ENCODE data around the gene MET.

Gene MET

DNA sequence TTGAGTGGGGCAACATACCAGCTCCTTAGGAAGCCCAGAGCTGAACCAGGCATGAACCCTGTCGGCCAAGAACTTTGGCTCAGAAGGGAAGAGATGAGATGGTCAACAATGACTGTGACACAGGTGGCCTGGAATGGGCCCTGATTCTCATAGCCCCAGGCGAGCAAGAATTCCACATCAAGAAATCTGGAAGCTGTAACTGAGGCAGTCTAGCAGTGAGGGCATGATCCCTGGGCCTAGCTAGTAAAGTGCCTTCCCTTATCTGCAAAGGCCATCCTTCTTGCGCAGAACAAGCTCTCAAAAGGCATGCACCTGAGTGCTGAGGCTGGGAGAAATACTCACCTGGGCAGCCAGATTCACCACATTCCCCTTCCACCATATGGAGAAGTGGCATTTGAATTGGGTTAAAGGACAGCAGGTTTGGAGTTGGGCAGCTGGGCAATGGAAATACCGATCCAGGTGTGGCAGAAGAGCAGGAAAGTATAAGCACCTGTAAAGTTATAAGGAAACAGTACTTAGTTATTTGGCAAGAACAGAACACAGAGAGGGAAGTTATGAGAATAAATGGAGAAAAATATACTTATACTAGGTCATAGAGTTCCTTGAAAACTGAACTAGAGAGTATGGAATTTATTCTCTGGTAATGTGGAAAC is 111.8 kb downstream of the MET start:
- H3K27me3 ChIP-seq (ENCODE audit: control insufficient read depth in 1 of 2, insufficient read depth in 2 of 2, low read length in 2 of 2): no peaks in the 10 kb centered on the region
- H3K9me3 ChIP-seq (ENCODE audit: control insufficient read depth in 2 of 2, low read length in 2 of 2): no peaks in the 10 kb centered on the region
- H3K36me3 ChIP-seq (ENCODE audit: control insufficient read depth in 2 of 2, insufficient read depth in 2 of 2, low read length in 2 of 2): no peaks in the 10 kb centered on the region
- no peak overlapping the region for H3K9ac ChIP-seq (ENCODE audit: low read length in 2 of 2)
- H3K27ac ChIP-seq (ENCODE audit: low read length): no peak overlapping the region
- no peak overlapping the region for H3K4me3 ChIP-seq (ENCODE audit: low read length in 2 of 2)
- no peaks in the 10 kb centered on the region for H3K4me1 ChIP-seq (ENCODE audit: control insufficient read depth, insufficient read depth, low read length)

DNA sequence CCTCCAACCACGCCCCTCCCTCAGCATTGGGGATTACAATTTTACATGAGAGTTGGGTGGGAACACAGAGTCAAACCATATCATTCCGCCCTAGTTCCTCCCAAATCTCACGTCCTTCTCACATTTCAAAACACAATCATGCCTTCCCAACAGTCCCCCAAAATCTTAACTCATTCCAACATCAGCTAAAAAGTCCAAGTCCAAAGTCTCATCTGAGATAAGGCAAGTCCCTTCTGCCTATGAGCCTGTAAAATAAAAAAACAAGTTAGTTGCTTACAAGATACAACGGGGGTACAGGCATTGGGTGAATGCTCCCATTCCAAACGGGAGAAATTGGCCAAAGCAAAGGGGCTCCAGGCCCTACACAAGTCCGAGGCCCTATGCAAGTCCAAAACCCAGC is 112.7 kb downstream of the MET start:
- Histone ChIP-seq H3K4me1 (ENCODE audit: control insufficient read depth, insufficient read depth, low read length) (no peaks in the 10 kb centered on the region), H3K27ac (ENCODE audit: low read length) (no peak overlapping the region), H3K9ac (ENCODE audit: low read length in 2 of 2) (no peak overlapping the region), H3K36me3 (ENCODE audit: control insufficient read depth in 2 of 2, insufficient read depth in 2 of 2, low read length in 2 of 2) (no peaks in the 10 kb centered on the region), H3K9me3 (ENCODE audit: control insufficient read depth in 2 of 2, low read length in 2 of 2) (no peaks in the 10 kb centered on the region), H3K27me3 (ENCODE audit: control insufficient read depth in 1 of 2, insufficient read depth in 2 of 2, low read length in 2 of 2) (no peaks in the 10 kb centered on the region), H3K4me3 (ENCODE audit: low read length in 2 of 2) (no peak overlapping the region)

DNA sequence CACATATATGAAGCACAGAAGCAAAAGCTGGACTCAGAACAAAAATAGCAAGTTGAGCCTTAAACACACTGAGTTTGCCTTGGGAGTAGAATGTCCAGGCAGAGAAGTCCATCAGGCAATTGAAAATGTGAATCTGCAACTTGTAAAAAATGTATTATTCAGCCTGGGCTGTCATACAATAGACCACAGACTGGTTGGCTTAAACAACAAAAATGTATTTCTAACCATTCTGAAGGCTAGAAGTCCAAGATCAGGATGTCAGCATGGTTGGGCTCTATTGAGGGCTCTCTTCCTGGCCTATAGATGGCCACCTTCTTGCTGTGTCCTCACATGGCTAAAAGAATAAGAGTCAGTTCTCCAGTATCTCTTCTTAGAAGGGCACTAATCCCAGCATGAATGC is 113.8 kb downstream of the MET start:
- H3K4me1 ChIP-seq (ENCODE audit: control insufficient read depth, insufficient read depth, low read length): no peaks in the 10 kb centered on the region
- no peaks in the 10 kb centered on the region for H3K36me3 ChIP-seq (ENCODE audit: control insufficient read depth in 2 of 2, insufficient read depth in 2 of 2, low read length in 2 of 2)
- H3K27me3 ChIP-seq (ENCODE audit: control insufficient read depth in 1 of 2, insufficient read depth in 2 of 2, low read length in 2 of 2): no peaks in the 10 kb centered on the region
- no peak overlapping the region for H3K9ac ChIP-seq (ENCODE audit: low read length in 2 of 2)
- H3K4me3 ChIP-seq (ENCODE audit: low read length in 2 of 2): no peak overlapping the region
- no peaks in the 10 kb centered on the region for H3K9me3 ChIP-seq (ENCODE audit: control insufficient read depth in 2 of 2, low read length in 2 of 2)
- H3K27ac ChIP-seq (ENCODE audit: low read length): no peak overlapping the region

DNA sequence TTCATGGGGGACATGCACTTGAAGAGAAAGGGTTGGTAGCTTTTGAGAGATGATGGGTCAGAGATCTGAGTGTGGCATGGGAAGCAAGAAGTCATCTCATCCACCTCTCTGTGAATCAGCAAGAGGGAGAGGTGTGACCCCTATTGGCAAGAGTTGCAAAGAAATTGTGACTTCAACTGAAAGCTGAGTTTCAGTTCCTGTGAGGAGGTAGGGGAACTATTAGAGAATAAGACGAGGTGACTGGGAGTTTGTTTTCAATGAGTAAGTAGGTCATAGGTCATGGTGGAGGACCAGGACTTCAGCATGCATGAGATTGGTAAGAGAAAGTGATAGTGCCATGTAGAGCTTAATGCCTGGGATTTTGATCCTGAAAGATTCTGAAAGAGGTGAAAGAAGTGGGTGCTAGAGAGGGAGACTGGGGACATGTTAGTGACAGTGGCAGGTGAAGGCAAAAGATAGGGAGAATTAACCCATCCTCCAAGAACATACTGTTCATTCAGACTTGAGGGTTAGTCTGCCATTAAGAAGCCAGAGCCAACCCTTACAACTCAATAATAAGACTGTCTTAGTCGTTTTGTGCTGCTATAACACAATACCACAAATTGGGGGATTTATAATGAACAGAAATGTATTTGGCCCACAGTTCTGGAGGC is 114.9 kb downstream of the MET start:
- no peak overlapping the region for H3K4me3 ChIP-seq (ENCODE audit: low read length in 2 of 2)
- H3K27ac ChIP-seq (ENCODE audit: low read length): no peak overlapping the region
- no peak overlapping the region for H3K9ac ChIP-seq (ENCODE audit: low read length in 2 of 2)
- H3K9me3 ChIP-seq (ENCODE audit: control insufficient read depth in 2 of 2, low read length in 2 of 2): no peaks in the 10 kb centered on the region
- H3K4me1 ChIP-seq (ENCODE audit: control insufficient read depth, insufficient read depth, low read length): no peaks in the 10 kb centered on the region
- no peaks in the 10 kb centered on the region for H3K27me3 ChIP-seq (ENCODE audit: control insufficient read depth in 1 of 2, insufficient read depth in 2 of 2, low read length in 2 of 2)
- no peaks in the 10 kb centered on the region for H3K36me3 ChIP-seq (ENCODE audit: control insufficient read depth in 2 of 2, insufficient read depth in 2 of 2, low read length in 2 of 2)

DNA sequence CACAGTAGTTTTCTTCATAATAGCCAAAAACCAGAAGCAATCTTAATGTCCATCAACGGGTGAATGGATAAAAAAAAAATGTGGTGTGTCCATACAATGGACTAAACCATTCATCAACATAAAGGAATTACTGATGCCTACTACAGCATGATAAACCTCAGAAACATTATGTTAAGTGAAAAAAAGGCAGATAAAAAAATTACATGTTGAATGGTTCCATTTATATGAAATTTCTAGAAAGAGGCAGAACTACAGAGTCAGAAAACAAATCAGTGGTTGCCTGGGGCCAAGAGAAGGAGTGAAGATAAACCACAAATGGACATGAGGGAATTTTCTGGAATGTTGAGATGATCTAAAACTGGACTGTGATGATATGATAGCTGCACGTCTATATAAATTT is 115.9 kb downstream of the MET start:
- Histone ChIP-seq H3K9ac (ENCODE audit: low read length in 2 of 2) (no peak overlapping the region), H3K9me3 (ENCODE audit: control insufficient read depth in 2 of 2, low read length in 2 of 2) (no peaks in the 10 kb centered on the region), H3K4me1 (ENCODE audit: control insufficient read depth, insufficient read depth, low read length) (no peaks in the 10 kb centered on the region), H3K27ac (ENCODE audit: low read length) (no peak overlapping the region), H3K36me3 (ENCODE audit: control insufficient read depth in 2 of 2, insufficient read depth in 2 of 2, low read length in 2 of 2) (no peaks in the 10 kb centered on the region), H3K4me3 (ENCODE audit: low read length in 2 of 2) (no peak overlapping the region), H3K27me3 (ENCODE audit: control insufficient read depth in 1 of 2, insufficient read depth in 2 of 2, low read length in 2 of 2) (no peaks in the 10 kb centered on the region)

- Histone ChIP-seq H3K9me3 (ENCODE audit: control insufficient read depth in 2 of 2, low read length in 2 of 2) (no peaks in the 10 kb centered on the region), H3K36me3 (ENCODE audit: control insufficient read depth in 2 of 2, insufficient read depth in 2 of 2, low read length in 2 of 2) (no peaks in the 10 kb centered on the region), H3K27ac (ENCODE audit: low read length) (no peak overlapping the region), H3K4me1 (ENCODE audit: control insufficient read depth, insufficient read depth, low read length) (no peaks in the 10 kb centered on the region), H3K4me3 (ENCODE audit: low read length in 2 of 2) (no peak overlapping the region), H3K27me3 (ENCODE audit: control insufficient read depth in 1 of 2, insufficient read depth in 2 of 2, low read length in 2 of 2) (no peaks in the 10 kb centered on the region), H3K9ac (ENCODE audit: low read length in 2 of 2) (no peak overlapping the region)
Measured at GRCh38 chr7:116788572-116789197, 116.7 kb downstream of the MET start.

- Histone ChIP-seq H3K9ac (ENCODE audit: low read length in 2 of 2) (no peak overlapping the region), H3K4me1 (ENCODE audit: control insufficient read depth, insufficient read depth, low read length) (no peaks in the 10 kb centered on the region), H3K4me3 (ENCODE audit: low read length in 2 of 2) (no peak overlapping the region), H3K27ac (ENCODE audit: low read length) (no peak overlapping the region), H3K9me3 (ENCODE audit: control insufficient read depth in 2 of 2, low read length in 2 of 2) (no peaks in the 10 kb centered on the region), H3K36me3 (ENCODE audit: control insufficient read depth in 2 of 2, insufficient read depth in 2 of 2, low read length in 2 of 2) (no peaks in the 10 kb centered on the region), H3K27me3 (ENCODE audit: control insufficient read depth in 1 of 2, insufficient read depth in 2 of 2, low read length in 2 of 2) (no peaks in the 10 kb centered on the region)
Measured at GRCh38 chr7:116790025-116790424, 118.0 kb downstream of the MET start.

DNA sequence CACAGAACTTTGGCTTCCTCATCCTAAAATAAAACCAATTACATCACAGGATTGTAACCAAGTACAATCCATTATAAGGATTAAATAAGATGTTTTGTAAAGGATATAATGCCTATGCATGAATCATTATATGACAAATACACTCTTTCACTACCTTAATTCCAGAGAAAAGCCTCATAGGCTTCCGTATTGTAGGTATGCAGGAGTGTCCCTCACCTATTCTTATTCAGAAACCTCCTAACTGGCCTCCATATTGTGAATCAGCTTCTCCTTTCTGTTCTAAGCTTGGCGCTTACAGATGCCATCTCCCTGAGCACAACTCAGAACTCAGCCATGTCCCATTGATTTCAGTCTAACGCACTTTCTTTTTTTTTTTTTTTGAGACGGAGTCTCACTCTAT is 120.8 kb downstream of the MET start:
- Histone ChIP-seq H3K4me3 (ENCODE audit: low read length in 2 of 2) (no peak overlapping the region), H3K4me1 (ENCODE audit: control insufficient read depth, insufficient read depth, low read length) (no peaks in the 10 kb centered on the region), H3K9me3 (ENCODE audit: control insufficient read depth in 2 of 2, low read length in 2 of 2) (no peaks in the 10 kb centered on the region), H3K27ac (ENCODE audit: low read length) (no peak overlapping the region), H3K36me3 (ENCODE audit: control insufficient read depth in 2 of 2, insufficient read depth in 2 of 2, low read length in 2 of 2) (no peaks in the 10 kb centered on the region), H3K27me3 (ENCODE audit: control insufficient read depth in 1 of 2, insufficient read depth in 2 of 2, low read length in 2 of 2) (no peaks in the 10 kb centered on the region), H3K9ac (ENCODE audit: low read length in 2 of 2) (no peak overlapping the region)

- H3K9me3 ChIP-seq (ENCODE audit: control insufficient read depth in 2 of 2, low read length in 2 of 2): no peaks in the 10 kb centered on the region
- H3K36me3 ChIP-seq (ENCODE audit: control insufficient read depth in 2 of 2, insufficient read depth in 2 of 2, low read length in 2 of 2): no peaks in the 10 kb centered on the region
- H3K27me3 ChIP-seq (ENCODE audit: control insufficient read depth in 1 of 2, insufficient read depth in 2 of 2, low read length in 2 of 2): no peaks in the 10 kb centered on the region
- H3K27ac ChIP-seq (ENCODE audit: low read length): no peak overlapping the region
- H3K9ac ChIP-seq (ENCODE audit: low read length in 2 of 2): no peak overlapping the region
- H3K4me3 ChIP-seq (ENCODE audit: low read length in 2 of 2): no peak overlapping the region
- H3K4me1 ChIP-seq (ENCODE audit: control insufficient read depth, insufficient read depth, low read length): no peaks in the 10 kb centered on the region
Measured at GRCh38 chr7:116793795-116794340, 121.9 kb downstream of the MET start.

GRCh38 chr7:116796471-116796870 is 124.5 kb downstream of the MET start:
- Histone ChIP-seq H3K9me3 (ENCODE audit: control insufficient read depth in 2 of 2, low read length in 2 of 2) (no peaks in the 10 kb centered on the region), H3K4me3 (ENCODE audit: low read length in 2 of 2) (no peak overlapping the region), H3K36me3 (ENCODE audit: control insufficient read depth in 2 of 2, insufficient read depth in 2 of 2, low read length in 2 of 2) (no peaks in the 10 kb centered on the region), H3K9ac (ENCODE audit: low read length in 2 of 2) (no peak overlapping the region), H3K27me3 (ENCODE audit: control insufficient read depth in 1 of 2, insufficient read depth in 2 of 2, low read length in 2 of 2) (no peaks in the 10 kb centered on the region), H3K4me1 (ENCODE audit: control insufficient read depth, insufficient read depth, low read length) (no peaks in the 10 kb centered on the region), H3K27ac (ENCODE audit: low read length) (no peak overlapping the region)

DNA sequence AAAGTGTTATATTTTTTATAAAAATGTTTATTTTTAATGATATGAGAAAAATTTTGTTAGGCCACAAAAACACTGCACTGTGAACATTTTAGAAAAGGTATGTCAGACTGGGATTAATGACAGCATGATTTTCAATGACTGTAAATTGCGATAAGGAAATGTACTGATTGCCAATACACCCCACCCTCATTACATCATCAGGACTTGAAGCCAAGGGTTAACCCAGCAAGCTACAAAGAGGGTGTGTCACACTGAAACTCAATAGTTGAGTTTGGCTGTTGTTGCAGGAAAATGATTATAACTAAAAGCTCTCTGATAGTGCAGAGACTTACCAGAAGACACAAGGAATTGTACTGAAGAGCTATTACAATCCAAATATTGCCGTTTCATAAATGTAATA is 125.6 kb downstream of the MET start:
- Histone ChIP-seq H3K4me1 (ENCODE audit: control insufficient read depth, insufficient read depth, low read length) (no peaks in the 10 kb centered on the region), H3K9ac (ENCODE audit: low read length in 2 of 2) (no peak overlapping the region), H3K36me3 (ENCODE audit: control insufficient read depth in 2 of 2, insufficient read depth in 2 of 2, low read length in 2 of 2) (no peaks in the 10 kb centered on the region), H3K27ac (ENCODE audit: low read length) (no peak overlapping the region), H3K4me3 (ENCODE audit: low read length in 2 of 2) (no peak overlapping the region), H3K9me3 (ENCODE audit: control insufficient read depth in 2 of 2, low read length in 2 of 2) (no peaks in the 10 kb centered on the region), H3K27me3 (ENCODE audit: control insufficient read depth in 1 of 2, insufficient read depth in 2 of 2, low read length in 2 of 2) (no peaks in the 10 kb centered on the region)

Measured in stomach smooth muscle (tissue), 2 donors.